Spleen (tissue), 11 donors: ENCODE results near the gene CD2. TPM values are rescaled to one million over a fixed set of nuclear protein-coding genes. Genes with fewer than 3 reads are reported as not detected.

Experiments used
- DNase-seq: peaks from one replicate; pipeline ENCODE4 v3.0.0-alpha.2; 2020
- H3K27ac ChIP-seq, 8 donors: fragments of 200-600 bp; sonication (generic) in 7 of 8; 1 replicate in 4 of 8; 2 replicates in 4 of 8; pipeline versions ENCODE4 v1.5.0 to v1.8.0; 2016 to 2021; ENCODE audit warnings: inconsistent platforms in 4 of 8, mild to moderate bottlenecking in 4 of 8, moderate library complexity in 1 of 8
- H3K27me3 ChIP-seq, 7 donors: fragments of 200-600 bp; sonication (generic) in 6 of 7; replicated peaks in 1 of 7; 1 replicate in 4 of 7; 2 replicates in 3 of 7; pipeline versions ENCODE4 v1.5.0 to v1.8.0; 2016 to 2021; ENCODE audit warnings: inconsistent platforms in 3 of 7, mild to moderate bottlenecking in 1 of 7
- H3K36me3 ChIP-seq, 6 donors: fragments of 200-600 bp; sonication (generic) in 5 of 6; 1 replicate in 4 of 6; 2 replicates in 2 of 6; pipeline versions ENCODE4 v1.5.0 to v1.8.0; 2016 to 2021; ENCODE audit warnings: inconsistent platforms in 2 of 6
- H3K4me1 ChIP-seq, 6 donors: fragments of 200-600 bp; sonication (generic) in 5 of 6; 1 replicate in 3 of 6; 2 replicates in 3 of 6; pipeline versions ENCODE4 v1.5.0 to v1.8.0; 2016 to 2021; ENCODE audit warnings: inconsistent platforms in 3 of 6
- H3K4me3 ChIP-seq, 8 donors: fragments of 200-600 bp; sonication (generic) in 7 of 8; 1 replicate in 4 of 8; 2 replicates in 4 of 8; pipeline versions ENCODE4 v1.5.0 to v1.8.0; 2016 to 2021; ENCODE audit warnings: inconsistent platforms in 4 of 8, mild to moderate bottlenecking in 4 of 8, moderate library complexity in 2 of 8
- H3K9me3 ChIP-seq, 8 donors: fragments of 200-600 bp; sonication (generic) in 7 of 8; 1 replicate in 4 of 8; 2 replicates in 4 of 8; pipeline versions ENCODE4 v1.5.0 to v1.8.0; 2016 to 2021; ENCODE audit warnings: inconsistent platforms in 4 of 8
- POLR2A ChIP-seq, 3 donors: fragments of 450-650 bp; IDR thresholded peaks; one replicate each; pipeline ENCODE4 v1.5.1; 2017; ENCODE audit warnings: antibody characterized with exemption in 3 of 3, mild to moderate bottlenecking in 1 of 3
- POLR2AphosphoS5 ChIP-seq, 3 donors: sonication (generic); formaldehyde crosslinking; IDR thresholded peaks; one replicate each; pipeline ENCODE4 v1.5.1; 2017; ENCODE audit warnings: antibody characterized with exemption in 3 of 3
- WGBS, 5 donors: extraction: QIAGEN DNeasy Blood & Tissue Kit in 3 of 5; methylation state at CpG; one replicate each; pipeline versions ENCODE4 v1.1.5 to v1.1.7; 2013 to 2018; 5-methylcytosine and 5-hydroxymethylcytosine counted together
- intact Hi-C: fragments of 100-400 bp; cut with DNase I; formaldehyde crosslinking; loops from one replicate; pipeline ENCODE4 v1.15.0; 2023; ENCODE audit warnings: low total_unique reads
- polyA plus RNA-seq, 3 donors: library from polyadenylated mRNA; stranded (reverse); fragments of 200-250 nt; gene quantifications; one replicate each; pipeline ENCODE4 v1.2.1, GENCODE V29; 2013
- total RNA-seq, 7 donors: library from RNA; depleted of rRNA in 3 of 7; stranded (reverse); fragments of >200 nt in 3 of 7; fragmentation: NEBNext Ultra II Directional in 4 of 7; extraction: Animal tissue kit (Norgen Biotek cat#: 25700) in 4 of 7; gene quantifications; one replicate each; pipeline versions ENCODE4 v1.1.0 to v1.2.1, GENCODE V29; 2016 to 2021
- TF ChIP-seq, protein P1 (sequence below), 11 experiments: fragments of 200-600 bp in 7 of 11; fragments of 450-650 bp in 4 of 11; sonication (generic) in 4 of 11; IDR thresholded peaks in 8 of 11; conservative IDR thresholded peaks in 3 of 11; 1 replicate in 7 of 11; 2 replicates in 4 of 11; pipeline versions ENCODE4 v1.4.0 to v1.8.0; 2016 to 2021; ENCODE audit warnings: antibody characterized with exemption in 11 of 11, inconsistent platforms in 4 of 11, mild to moderate bottlenecking in 1 of 11
- donor health status: healthy with polysubstance abuse.
- donor health status: DM: no; HTN: no; CAD: no; lungs with moderate emphysema.
- donor health status: DM: no; HTN: no; CAD: no.
- donor health status: Bipolar disorder and iron deficiency.
- donor health status: healthy.
- donor health status: DM: no; HTN: no; CAD: no.
- donor health status: DM: yes; HTN: yes; CAD: no.

The CD2 gene
- total and polyA plus RNA-seq, 10 donors, result 21.6 to 50.5 (median 30.1) TPM

DNA sequence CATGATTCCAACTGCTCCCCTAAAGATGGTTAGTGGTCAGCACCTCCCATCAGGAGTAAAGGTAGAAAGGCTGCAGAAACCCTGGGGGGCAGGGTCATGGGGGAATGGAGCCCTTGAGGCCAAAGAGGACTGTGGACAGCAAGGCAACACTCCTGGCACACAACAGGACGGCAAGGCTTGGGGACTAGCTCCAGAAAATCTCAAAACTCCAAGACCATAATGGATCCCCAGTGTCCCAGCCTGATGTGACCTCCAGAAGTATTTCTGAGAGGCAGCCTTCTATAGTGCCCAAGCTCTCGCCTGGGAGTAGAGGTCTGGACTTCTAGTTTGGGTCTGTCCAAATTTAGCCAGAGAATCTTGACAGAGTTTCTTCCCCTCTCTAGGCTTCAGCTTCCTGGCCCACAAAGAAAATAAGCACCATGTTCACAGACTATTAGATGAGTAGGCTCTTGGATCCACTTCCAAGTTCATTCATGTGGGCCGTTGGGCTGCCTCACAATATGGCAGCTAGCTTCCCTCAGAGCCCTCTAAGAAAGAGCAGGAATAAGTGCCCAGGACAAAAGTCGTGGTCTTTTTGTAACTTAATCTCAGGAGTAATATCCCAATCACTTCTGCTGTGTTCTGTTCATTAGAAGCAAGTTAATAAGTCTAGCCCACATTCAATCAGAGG, 6.9 kb downstream of the CD2 start:
- Histone ChIP-seq H3K9me3 (no peaks in the 10 kb centered on the region), H3K4me1 (peaks cover 0 to 66% (median 28%) of the 10 kb centered on the region in 6 donors), H3K36me3 (peaks cover 0 to 34% (median 0%) of the 10 kb centered on the region in 6 donors), H3K4me3 (no peak overlapping the region), H3K27me3 (no peaks in the 10 kb centered on the region), H3K27ac (peak overlapping the region in 4 of 8 donors; percentile 68 to 82 (median 72))
- TF ChIP-seq POLR2AphosphoS5 (IDR thresholded peaks at IDR 0.05) (no peak), POLR2A (IDR thresholded peaks at IDR 0.05) (no peak)
- TF ChIP-seq, protein P1, sequence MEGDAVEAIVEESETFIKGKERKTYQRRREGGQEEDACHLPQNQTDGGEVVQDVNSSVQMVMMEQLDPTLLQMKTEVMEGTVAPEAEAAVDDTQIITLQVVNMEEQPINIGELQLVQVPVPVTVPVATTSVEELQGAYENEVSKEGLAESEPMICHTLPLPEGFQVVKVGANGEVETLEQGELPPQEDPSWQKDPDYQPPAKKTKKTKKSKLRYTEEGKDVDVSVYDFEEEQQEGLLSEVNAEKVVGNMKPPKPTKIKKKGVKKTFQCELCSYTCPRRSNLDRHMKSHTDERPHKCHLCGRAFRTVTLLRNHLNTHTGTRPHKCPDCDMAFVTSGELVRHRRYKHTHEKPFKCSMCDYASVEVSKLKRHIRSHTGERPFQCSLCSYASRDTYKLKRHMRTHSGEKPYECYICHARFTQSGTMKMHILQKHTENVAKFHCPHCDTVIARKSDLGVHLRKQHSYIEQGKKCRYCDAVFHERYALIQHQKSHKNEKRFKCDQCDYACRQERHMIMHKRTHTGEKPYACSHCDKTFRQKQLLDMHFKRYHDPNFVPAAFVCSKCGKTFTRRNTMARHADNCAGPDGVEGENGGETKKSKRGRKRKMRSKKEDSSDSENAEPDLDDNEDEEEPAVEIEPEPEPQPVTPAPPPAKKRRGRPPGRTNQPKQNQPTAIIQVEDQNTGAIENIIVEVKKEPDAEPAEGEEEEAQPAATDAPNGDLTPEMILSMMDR (IDR thresholded peaks at IDR 0.05 in 8 of 11, conservative IDR thresholded peaks at IDR 0.05 in 3 of 11), result no peak
- WGBS, 5 donors, result 64 to 94% (median 87%) methylated on average over 4 of the region's 4 CpGs
- intact Hi-C loops, result no loop called here
- no peak for DNase-seq

DNA sequence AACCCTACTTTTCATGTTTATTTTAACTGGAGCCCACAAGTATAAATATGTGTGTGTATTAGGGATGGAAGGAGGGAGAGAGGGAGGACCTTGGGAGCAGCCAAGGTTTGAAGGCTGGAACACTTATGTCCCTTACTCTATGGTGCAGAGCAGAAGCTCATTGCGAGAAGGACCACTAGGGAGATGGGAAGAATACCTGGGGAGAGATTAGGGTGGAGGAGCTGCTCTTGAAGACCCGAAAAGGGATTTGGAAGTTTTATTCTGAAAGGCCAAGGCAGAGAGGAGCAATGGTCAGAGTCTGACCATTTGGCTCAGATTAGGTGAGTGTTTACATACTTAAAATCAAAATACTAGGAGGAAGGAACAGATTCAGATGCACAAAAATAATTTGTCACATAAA, 8.1 kb downstream of the CD2 start:
- Histone ChIP-seq H3K9me3 (no peaks in the 10 kb centered on the region), H3K4me1 (peaks cover 0 to 78% (median 31%) of the 10 kb centered on the region in 6 donors), H3K4me3 (no peak overlapping the region), H3K36me3 (peaks cover 0 to 35% (median 0%) of the 10 kb centered on the region in 6 donors), H3K27me3 (no peaks in the 10 kb centered on the region), H3K27ac (peak overlapping the region in 5 of 8 donors; percentile 53 to 82 (median 70))
- intact Hi-C loops, result no loop called here
- 79 to 99% (median 84%) methylated on average over 2 of the region's 2 CpGs for WGBS, 5 donors
- DNase-seq, result no peak
- no peak for TF ChIP-seq POLR2AphosphoS5 (IDR thresholded peaks at IDR 0.05)
- no peak for TF ChIP-seq POLR2A (IDR thresholded peaks at IDR 0.05)
- TF ChIP-seq, protein P1 (IDR thresholded peaks at IDR 0.05 in 8 of 11, conservative IDR thresholded peaks at IDR 0.05 in 3 of 11), result no peak

DNA sequence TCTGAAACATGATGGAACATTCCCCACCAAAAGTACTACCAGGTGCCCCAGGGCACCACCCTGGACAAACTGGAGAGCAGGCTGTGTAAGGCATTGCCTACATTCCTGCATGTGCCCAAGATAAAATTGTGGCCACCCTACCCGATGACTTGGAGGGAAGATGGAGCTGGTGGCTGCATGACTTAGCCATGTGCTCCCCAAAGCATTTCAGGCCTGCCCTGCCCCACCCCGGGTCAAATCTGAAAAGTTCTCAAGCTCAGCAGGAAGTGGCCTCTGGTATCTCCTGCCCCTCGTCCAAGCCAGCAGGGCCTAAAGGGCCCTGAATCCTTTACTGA, 8.5 kb downstream of the CD2 start:
- 51 to 59% (median 58%) methylated on average over 3 of the region's 3 CpGs for WGBS, 5 donors
- DNase-seq, result peak; percentile 42
- Histone ChIP-seq H3K4me3 (no peak overlapping the region), H3K4me1 (peaks cover 0 to 82% (median 35%) of the 10 kb centered on the region in 6 donors), H3K36me3 (peaks cover 0 to 35% (median 0%) of the 10 kb centered on the region in 6 donors), H3K27me3 (no peaks in the 10 kb centered on the region), H3K9me3 (no peaks in the 10 kb centered on the region), H3K27ac (peak overlapping the region in 7 of 8 donors; percentile 41 to 82 (median 68))
- intact Hi-C loops, result no loop called here
- TF ChIP-seq POLR2AphosphoS5 (IDR thresholded peaks at IDR 0.05), result peak in 1 of 3 donors; percentile 9
- TF ChIP-seq, protein P1 (IDR thresholded peaks at IDR 0.05 in 8 of 11, conservative IDR thresholded peaks at IDR 0.05 in 3 of 11), result no peak

DNA sequence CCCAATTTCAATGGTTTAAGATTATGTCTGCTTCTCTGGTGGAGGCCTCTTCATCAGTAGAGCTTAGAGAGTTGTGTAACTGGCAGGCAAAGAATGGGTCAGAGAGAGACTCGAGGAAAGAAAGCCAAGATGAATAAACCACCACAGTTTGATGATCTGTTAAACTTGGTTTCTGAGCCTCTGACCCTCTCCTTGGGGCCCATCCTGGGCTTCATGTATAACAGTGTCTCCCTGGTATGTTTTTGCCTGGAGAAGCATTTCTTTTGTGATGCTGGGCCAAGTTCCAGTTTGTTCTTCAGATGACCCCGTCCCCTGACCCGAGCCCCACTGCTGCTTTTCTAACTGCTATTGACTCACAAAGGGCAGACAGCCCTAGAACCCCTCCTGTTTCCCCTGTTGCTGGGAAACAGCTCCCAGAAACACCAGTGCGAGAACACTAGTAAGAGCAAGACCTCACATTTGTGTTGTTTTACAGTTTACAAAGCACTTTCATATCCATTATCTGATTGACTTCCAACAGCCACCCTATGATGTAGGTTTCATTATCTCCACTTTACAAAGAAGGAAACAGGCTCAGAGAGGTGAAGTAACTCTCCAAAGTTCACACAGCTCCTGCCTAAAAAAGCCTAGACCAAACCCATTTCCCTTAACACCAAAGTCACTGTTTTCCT, 9.0 kb downstream of the CD2 start:
- peak; percentile 46 for DNase-seq
- H3K27ac ChIP-seq, result peak overlapping the region; percentile 13 to 82 (median 60)
- TF ChIP-seq, protein P1 (IDR thresholded peaks at IDR 0.05 in 8 of 11, conservative IDR thresholded peaks at IDR 0.05 in 3 of 11), result no peak
- no peak for TF ChIP-seq POLR2A (IDR thresholded peaks at IDR 0.05)
- no peak for TF ChIP-seq POLR2AphosphoS5 (IDR thresholded peaks at IDR 0.05)
- peak overlapping the region in 1 of 8 donors; percentile 16 for H3K4me3 ChIP-seq
- H3K9me3 ChIP-seq, result no peaks in the 10 kb centered on the region
- peaks cover 0 to 35% (median 0%) of the 10 kb centered on the region in 6 donors for H3K36me3 ChIP-seq
- intact Hi-C loops, result no loop called here
- 59 to 78% (median 69%) methylated on average over 4 of the region's 4 CpGs for WGBS, 5 donors
- peaks cover 0 to 87% (median 40%) of the 10 kb centered on the region in 6 donors for H3K4me1 ChIP-seq
- no peaks in the 10 kb centered on the region for H3K27me3 ChIP-seq
